Measurements from ENCODE around the gene CDK17. TPM values are rescaled to one million over a fixed set of nuclear protein-coding genes. Genes with fewer than 3 reads are reported as not detected.
"Not testable (repeated sequence)": the region's sequence is repeated elsewhere in the genome, so short reads cannot be mapped to it uniquely, and the experiment has no call there.

Gene CDK17
- total RNA-seq, 4 donors from 2014 or later: 32.4 to 64.7 (median 49.0) TPM

DNA sequence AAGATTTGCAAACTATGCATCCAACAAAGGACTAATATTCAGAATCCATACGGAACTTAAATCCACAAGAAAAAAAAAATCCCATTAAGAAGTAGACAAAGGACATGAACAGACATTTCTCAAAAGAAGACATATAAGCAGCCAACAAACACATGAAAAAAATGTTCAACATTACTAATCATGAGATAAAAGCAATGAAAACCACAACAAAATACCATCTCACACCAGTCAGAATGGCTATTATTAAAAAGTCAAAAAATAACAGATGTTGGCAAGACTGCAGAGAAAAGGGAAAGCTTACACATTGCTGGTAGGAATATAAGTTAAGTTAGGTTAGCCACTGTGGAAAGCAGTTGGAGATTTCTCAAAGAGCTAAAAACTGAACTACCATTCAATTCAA, 16.2 kb downstream of the CDK17 start:
- WGBS, 2 donors: 90 to 92% methylated on average over 1 of the region's 1 CpG
- H3K27ac ChIP-seq: no peak overlapping the region
- intact Hi-C loops (cut with DNase I): no loop called here
- no peak for DNase-seq
- H3K9me3 ChIP-seq: no peaks in the 10 kb centered on the region
- H3K4me3 ChIP-seq (replicated peaks in 1 of 3): no peak overlapping the region
- no peaks in the 10 kb centered on the region for H3K36me3 ChIP-seq
- TF ChIP-seq, protein P1, sequence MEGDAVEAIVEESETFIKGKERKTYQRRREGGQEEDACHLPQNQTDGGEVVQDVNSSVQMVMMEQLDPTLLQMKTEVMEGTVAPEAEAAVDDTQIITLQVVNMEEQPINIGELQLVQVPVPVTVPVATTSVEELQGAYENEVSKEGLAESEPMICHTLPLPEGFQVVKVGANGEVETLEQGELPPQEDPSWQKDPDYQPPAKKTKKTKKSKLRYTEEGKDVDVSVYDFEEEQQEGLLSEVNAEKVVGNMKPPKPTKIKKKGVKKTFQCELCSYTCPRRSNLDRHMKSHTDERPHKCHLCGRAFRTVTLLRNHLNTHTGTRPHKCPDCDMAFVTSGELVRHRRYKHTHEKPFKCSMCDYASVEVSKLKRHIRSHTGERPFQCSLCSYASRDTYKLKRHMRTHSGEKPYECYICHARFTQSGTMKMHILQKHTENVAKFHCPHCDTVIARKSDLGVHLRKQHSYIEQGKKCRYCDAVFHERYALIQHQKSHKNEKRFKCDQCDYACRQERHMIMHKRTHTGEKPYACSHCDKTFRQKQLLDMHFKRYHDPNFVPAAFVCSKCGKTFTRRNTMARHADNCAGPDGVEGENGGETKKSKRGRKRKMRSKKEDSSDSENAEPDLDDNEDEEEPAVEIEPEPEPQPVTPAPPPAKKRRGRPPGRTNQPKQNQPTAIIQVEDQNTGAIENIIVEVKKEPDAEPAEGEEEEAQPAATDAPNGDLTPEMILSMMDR (IDR thresholded peaks at IDR 0.05): no peak
- TF ChIP-seq POLR2A (IDR thresholded peaks at IDR 0.05): no peak
- H3K4me1 ChIP-seq: no peaks in the 10 kb centered on the region
- no peaks in the 10 kb centered on the region for H3K27me3 ChIP-seq

DNA sequence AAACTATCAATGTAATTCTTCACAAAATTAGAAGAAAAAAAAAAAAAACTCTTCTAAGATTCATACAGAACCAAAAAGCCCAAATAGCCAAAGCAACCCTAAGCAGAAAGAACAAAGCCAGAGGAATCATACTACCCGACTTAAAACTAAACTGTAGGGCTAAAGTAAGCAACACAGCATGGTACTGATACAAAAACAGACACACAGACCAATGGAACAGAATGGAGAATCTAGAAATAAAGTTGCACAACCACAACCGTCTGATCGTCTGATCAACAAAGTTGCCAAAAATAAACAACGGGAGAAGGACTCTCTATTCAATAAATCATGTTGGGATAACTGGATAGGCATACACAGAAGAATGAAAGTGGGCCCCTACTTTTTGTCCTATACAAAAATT, 16.9 kb downstream of the CDK17 start:
- H3K27ac ChIP-seq: no peak overlapping the region
- no peak overlapping the region for H3K4me3 ChIP-seq (replicated peaks in 1 of 3)
- H3K27me3 ChIP-seq: no peaks in the 10 kb centered on the region
- WGBS, 2 donors: 75 to 87% methylated on average over 4 of the region's 4 CpGs
- no peaks in the 10 kb centered on the region for H3K36me3 ChIP-seq
- intact Hi-C loops (cut with DNase I): no loop called here
- H3K4me1 ChIP-seq: no peaks in the 10 kb centered on the region
- DNase-seq: no peak
- H3K9me3 ChIP-seq: no peaks in the 10 kb centered on the region
- TF ChIP-seq, protein P1 (IDR thresholded peaks at IDR 0.05): no peak
- TF ChIP-seq POLR2A (IDR thresholded peaks at IDR 0.05): no peak

DNA sequence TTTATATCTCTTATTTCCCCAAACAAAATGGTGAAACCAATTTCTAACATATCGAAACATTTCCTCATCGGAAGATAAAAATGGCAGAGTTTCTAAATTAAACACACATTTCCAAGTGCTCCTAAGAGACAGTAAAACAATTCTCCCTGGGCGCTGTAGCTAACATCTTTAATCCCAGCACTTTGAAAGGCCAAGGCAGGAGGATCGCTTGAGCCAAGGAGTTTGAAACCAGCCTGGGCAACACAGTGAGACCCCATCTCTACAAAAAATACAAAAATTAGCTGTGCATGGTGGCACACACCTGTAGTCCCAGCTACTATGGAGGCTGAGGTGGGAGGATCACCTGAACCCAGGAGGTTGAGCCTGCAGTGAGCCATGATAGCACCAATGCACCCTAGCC, 20.5 kb downstream of the CDK17 start:
- H3K4me1 ChIP-seq; DNase-seq; H3K9me3 ChIP-seq; H3K27me3 ChIP-seq; H3K27ac ChIP-seq; intact Hi-C loops (cut with DNase I); H3K36me3 ChIP-seq; H3K4me3 ChIP-seq (replicated peaks in 1 of 3): not testable (repeated sequence)
- 96 to 100% methylated on average over 4 of the region's 4 CpGs for WGBS, 2 donors

DNA sequence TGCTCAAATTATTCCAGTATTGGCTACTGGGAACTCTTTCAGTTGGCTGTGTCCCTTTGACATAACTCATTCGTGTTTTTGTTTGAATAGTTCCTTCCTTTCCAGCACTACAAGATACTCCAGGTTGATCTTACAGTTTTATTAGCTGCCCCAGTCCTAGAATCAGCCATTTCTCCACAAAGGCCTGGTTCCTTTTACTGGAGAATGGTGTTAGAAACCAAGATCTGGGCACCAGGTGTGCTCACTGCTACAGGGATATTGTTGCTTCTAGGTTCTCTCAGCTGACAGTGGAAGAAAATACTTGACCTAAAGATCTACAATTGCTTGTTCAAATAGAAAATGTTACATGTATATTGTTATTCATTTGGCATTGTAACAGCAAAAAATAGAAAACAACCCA, 21.9 kb downstream of the CDK17 start:
- DNase-seq: no peak
- WGBS, 2 donors: 18 to 19% methylated on average over 1 of the region's 1 CpG
- Histone ChIP-seq H3K36me3 (no peaks in the 10 kb centered on the region), H3K4me1 (peaks cover 0 to 16% of the 10 kb centered on the region in 2 donors), H3K27me3 (no peaks in the 10 kb centered on the region), H3K4me3 (replicated peaks in 1 of 3) (no peak overlapping the region), H3K27ac (no peak overlapping the region), H3K9me3 (no peaks in the 10 kb centered on the region)
- intact Hi-C loops (cut with DNase I): no loop called here
- TF ChIP-seq, protein P1 (IDR thresholded peaks at IDR 0.05): no peak
- no peak for TF ChIP-seq POLR2A (IDR thresholded peaks at IDR 0.05)

DNA sequence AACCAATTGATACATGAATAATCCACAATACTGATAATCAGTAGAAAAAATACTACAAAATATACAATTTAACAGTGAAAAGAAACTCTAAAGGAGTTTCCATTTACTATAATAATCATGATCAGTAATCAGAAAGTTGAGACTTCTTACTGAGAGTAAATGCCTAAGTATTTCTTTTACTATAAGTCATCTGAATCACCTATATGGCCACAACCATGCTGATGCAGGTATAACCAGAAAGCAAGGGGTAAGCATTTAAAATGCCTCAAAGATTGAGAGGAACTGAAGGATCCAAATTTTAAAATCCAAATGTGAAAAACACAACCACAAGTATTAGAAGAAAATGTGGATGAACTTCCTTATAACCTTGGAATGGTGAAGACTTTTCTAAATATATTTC, 23.4 kb downstream of the CDK17 start:
- intact Hi-C loops (cut with DNase I): no loop called here
- H3K27ac ChIP-seq: no peak overlapping the region
- no peak overlapping the region for H3K4me3 ChIP-seq (replicated peaks in 1 of 3)

More for the DNA sequence above, 23.4 kb downstream of the CDK17 start:
- peaks cover 8 to 22% of the 10 kb centered on the region in 2 donors for H3K4me1 ChIP-seq
- H3K27me3 ChIP-seq: no peaks in the 10 kb centered on the region
- no peaks in the 10 kb centered on the region for H3K9me3 ChIP-seq
- H3K36me3 ChIP-seq: no peaks in the 10 kb centered on the region
- TF ChIP-seq, protein P1 (IDR thresholded peaks at IDR 0.05): no peak
- TF ChIP-seq POLR2A (IDR thresholded peaks at IDR 0.05): no peak
- DNase-seq: no peak

Data from thyroid gland (tissue), 4 donors.